HCT116 (cell line): ENCODE measurements around the gene SUPT3H. TPM values are rescaled to one million over a fixed set of nuclear protein-coding genes. Genes with fewer than 3 reads are reported as not detected.

ENCODE experiments used
- ATAC-seq: fragments of 200-7000 bp; cut with Tn5 transposase; 2 replicates; pipeline ENCODE4 v1.9.1; 2020; ENCODE audit warnings: mild to moderate bottlenecking, moderate library complexity
- BruUV-seq: library from RNA; stranded (reverse); fragments of 400-500 nt; replicated peaks from 2 replicates; lab custom pipeline; 2021; lab: Mats Ljungman, UMichigan
- CTCF ChIA-PET: fragments of 300-600 bp; sonication (Branson Sonifier 250); formaldehyde crosslinking; loops from one replicate; lab custom pipeline; 2021; ENCODE audit warnings: antibody characterized with exemption; lab: Charles Lee
- POLR2A ChIA-PET: fragments of 300-600, 350-600 bp; sonication (Branson Sonifier 250); formaldehyde crosslinking; loops from one replicate; lab custom pipeline; 2021; ENCODE audit warnings: antibody characterized with exemption; lab: Charles Lee
- RAD21 ChIA-PET, 2 experiments: fragments of 300-600 bp; sonication (Branson Sonifier 250); formaldehyde crosslinking; loops; one replicate each; lab custom pipeline; 2023; ENCODE audit warnings: low total read pairs in 2 of 2; ENCODE audit not compliant: uncharacterized antibody in 2 of 2, unreplicated experiment in 2 of 2, low non-redundant PET in 1 of 2; lab: Charles Lee
- DNase-seq: peaks from one replicate; pipeline ENCODE4 v3.0.0-alpha.2; 2010; ENCODE audit warnings: low read depth, low spot score
- H2AFZ ChIP-seq: fragments of 200-600 bp; shearing (Covaris generic), sonication (generic); 2 replicates; pipeline ENCODE4 v1.6.1; 2017; ENCODE audit warnings: low read depth, mixed run types, mixed read lengths, antibody characterized with exemption, low read length; ENCODE audit not compliant: poor library complexity, severe bottlenecking
- H3K27ac ChIP-seq: 2 replicates; pipeline ENCODE4 v1.5.1; 2012; ENCODE audit warnings: low read depth, low read length
- H3K27me3 ChIP-seq: fragments of 200-600 bp; sonication (generic); 2 replicates; pipeline ENCODE4 v1.6.1; 2016; ENCODE audit warnings: mixed run types, low read length, mixed read lengths; ENCODE audit not compliant: insufficient read depth
- H3K36me3 ChIP-seq, 2 experiments: fragments of 200-500 bp in 1 of 2; fragments of 200-600 bp in 1 of 2; sonication (Bioruptor generic) in 1 of 2; sonication (generic) in 1 of 2; 2 replicates each; pipeline versions ENCODE4 v1.5.1 to v1.6.1; 2014 to 2016; ENCODE audit warnings: low read length in 2 of 2, inconsistent platforms in 1 of 2, mixed read lengths in 1 of 2, mixed run types in 1 of 2; ENCODE audit not compliant: insufficient read depth in 2 of 2, control insufficient read depth in 1 of 2
- H3K4me1 ChIP-seq, 2 experiments: fragments of 200-600 bp in 1 of 2; sonication (generic) in 1 of 2; 2 replicates each; pipeline versions ENCODE4 v1.5.1 to v1.6.1; 2012 to 2017; ENCODE audit warnings: low read length in 2 of 2, inconsistent platforms in 1 of 2, mild to moderate bottlenecking in 1 of 2, mixed read lengths in 1 of 2, mixed run types in 1 of 2, moderate library complexity in 1 of 2; ENCODE audit not compliant: insufficient read depth in 2 of 2, control insufficient read depth in 1 of 2
- H3K4me2 ChIP-seq: fragments of 200-600 bp; sonication (generic); 2 replicates; pipeline ENCODE4 v1.6.1; 2017; ENCODE audit warnings: mixed run types, low read length, mixed read lengths
- H3K4me3 ChIP-seq, 2 experiments: fragments of 200-600 bp in 1 of 2; sonication (generic) in 1 of 2; replicated peaks in 1 of 2; 2 replicates each; pipeline ENCODE4 v1.5.1; 2011 to 2016; ENCODE audit warnings: low read length in 2 of 2, control low read depth in 1 of 2, low read depth in 1 of 2, mild to moderate bottlenecking in 1 of 2, mixed read lengths in 1 of 2, mixed run types in 1 of 2
- H3K79me2 ChIP-seq: fragments of 200-600 bp; sonication (generic); 2 replicates; pipeline ENCODE4 v1.6.1; 2017; ENCODE audit warnings: mild to moderate bottlenecking, mixed run types, low read length, moderate library complexity, mixed read lengths; ENCODE audit not compliant: insufficient read depth
- H3K9ac ChIP-seq: fragments of 200-600 bp; sonication (generic); 2 replicates; pipeline ENCODE4 v1.6.1; 2016; ENCODE audit warnings: low read length, mixed read lengths
- H3K9me2 ChIP-seq: fragments of 200-600 bp; sonication (generic), shearing (Covaris generic); 2 replicates; pipeline ENCODE4 v1.6.1; 2017; ENCODE audit warnings: mixed run types, mild to moderate bottlenecking, moderate library complexity; ENCODE audit not compliant: insufficient read depth
- H3K9me3 ChIP-seq, 2 experiments: fragments of 200-500 bp in 1 of 2; fragments of 200-600 bp in 1 of 2; sonication (Bioruptor generic) in 1 of 2; sonication (generic) in 1 of 2; 2 replicates each; pipeline ENCODE4 v1.6.1; 2014 to 2017; ENCODE audit warnings: low read length in 2 of 2, mixed read lengths in 2 of 2, inconsistent platforms in 1 of 2, low read depth in 1 of 2, mild to moderate bottlenecking in 1 of 2, mixed run types in 1 of 2, moderate library complexity in 1 of 2; ENCODE audit not compliant: control insufficient read depth in 1 of 2, insufficient read depth in 1 of 2
- H4K20me1 ChIP-seq: fragments of 200-600 bp; sonication (generic), shearing (Covaris generic); 2 replicates; pipeline ENCODE4 v1.6.1; 2017; ENCODE audit warnings: mixed run types, mild to moderate bottlenecking, moderate library complexity; ENCODE audit not compliant: insufficient read depth
- CBX3 ChIP-seq: IDR thresholded peaks from 2 replicates; pipeline ENCODE4 v1.6.1; 2012; ENCODE audit warnings: low read depth
- CEBPB ChIP-seq: IDR thresholded peaks from 2 replicates; pipeline ENCODE4 v1.6.1; 2012; ENCODE audit warnings: low read depth
- EGR1 ChIP-seq: IDR thresholded peaks from 2 replicates; pipeline ENCODE4 v1.6.1; 2012; ENCODE audit warnings: low read depth
- EZH2 ChIP-seq: fragments of 200-600 bp; sonication (generic); IDR thresholded peaks from 2 replicates; pipeline ENCODE4 v1.6.1; 2017; ENCODE audit warnings: antibody characterized with exemption, mixed run types
- EZH2phosphoT487 ChIP-seq: fragments of 200-600 bp; IDR thresholded peaks from 2 replicates; pipeline ENCODE4 v1.6.1; 2018; ENCODE audit warnings: antibody characterized with exemption, borderline replicate concordance
- FOSL1 ChIP-seq: IDR thresholded peaks from 2 replicates; pipeline ENCODE4 v1.6.1; 2012; ENCODE audit warnings: low read depth
- JUND ChIP-seq: IDR thresholded peaks from 2 replicates; pipeline ENCODE4 v1.6.1; 2012
- POLR2A ChIP-seq: IDR thresholded peaks from 2 replicates; pipeline ENCODE4 v1.7.0; 2011; ENCODE audit warnings: borderline replicate concordance; ENCODE audit not compliant: insufficient read depth, insufficient read length; ENCODE audit errors: extremely low read depth
- POLR2AphosphoS5 ChIP-seq: IDR thresholded peaks from 2 replicates; pipeline ENCODE4 v1.6.1; 2011; ENCODE audit warnings: mild to moderate bottlenecking, low read depth, low read length, moderate library complexity
- SIN3A ChIP-seq: IDR thresholded peaks from 2 replicates; pipeline ENCODE4 v1.6.1; 2012; ENCODE audit warnings: low read depth
- SRF ChIP-seq: IDR thresholded peaks from 2 replicates; pipeline ENCODE4 v1.6.1; 2012; ENCODE audit warnings: low read depth
- TCF7L2 ChIP-seq: IDR thresholded peaks from 2 replicates; pipeline ENCODE4 v1.7.0; 2011; ENCODE audit warnings: borderline replicate concordance, inconsistent platforms; ENCODE audit not compliant: insufficient read depth, insufficient read length; ENCODE audit errors: extremely low read depth
- YY1 ChIP-seq: IDR thresholded peaks from 2 replicates; pipeline ENCODE4 v1.6.1; 2011; ENCODE audit warnings: low read length, low read depth, moderate library complexity, mild to moderate bottlenecking; ENCODE audit not compliant: insufficient replicate concordance; ENCODE audit errors: extremely low read depth
- ZBTB33 ChIP-seq: IDR thresholded peaks from 2 replicates; pipeline ENCODE4 v1.6.1; 2011; ENCODE audit warnings: mild to moderate bottlenecking, low read length, moderate library complexity; ENCODE audit not compliant: insufficient replicate concordance; ENCODE audit errors: extremely low read depth
- ZFX ChIP-seq: fragments of 450-650 bp; IDR thresholded peaks from 2 replicates; pipeline ENCODE4 v1.6.1; 2017
- ZNF274 ChIP-seq: fragments of 200-500 bp; sonication (Bioruptor generic); IDR thresholded peaks from 2 replicates; pipeline ENCODE4 v1.6.1; 2014; ENCODE audit warnings: mild to moderate bottlenecking, low read depth, low read length, inconsistent platforms
- intact Hi-C: fragments of 100-400 bp; cut with micrococcal nuclease; formaldehyde crosslinking; loops from 2 replicates; pipeline ENCODE4 v1.10.0; 2022
- total RNA-seq: library from RNA; stranded (reverse); gene quantifications from one replicate; pipeline ENCODE4 v1.2.1, GENCODE V29; 2021; ENCODE audit not compliant: unreplicated experiment
- TF ChIP-seq, protein P1 (sequence below): IDR thresholded peaks from 2 replicates; pipeline ENCODE4 v1.6.1; 2012; ENCODE audit warnings: low read depth
- TF ChIP-seq, protein P2 (sequence below), 3 experiments: fragments of 200-600 bp in 1 of 3; sonication (generic) in 1 of 3; IDR thresholded peaks in 2 of 3; conservative IDR thresholded peaks in 1 of 3; 2 replicates each; pipeline ENCODE4 v1.5.1; 2012 to 2017; ENCODE audit warnings: low read depth in 2 of 3, low read length in 2 of 3, antibody characterized with exemption in 1 of 3, borderline replicate concordance in 1 of 3, control low read depth in 1 of 3, mild to moderate bottlenecking in 1 of 3, mixed read lengths in 1 of 3, mixed run types in 1 of 3, moderate library complexity in 1 of 3; ENCODE audit not compliant: insufficient read depth in 1 of 3
- TF ChIP-seq, protein P3 (sequence below): IDR thresholded peaks from 2 replicates; pipeline ENCODE4 v1.6.1; 2012

The SUPT3H gene
- total RNA-seq, 1 experiment from 2014 or later, result 7.4 TPM

DNA sequence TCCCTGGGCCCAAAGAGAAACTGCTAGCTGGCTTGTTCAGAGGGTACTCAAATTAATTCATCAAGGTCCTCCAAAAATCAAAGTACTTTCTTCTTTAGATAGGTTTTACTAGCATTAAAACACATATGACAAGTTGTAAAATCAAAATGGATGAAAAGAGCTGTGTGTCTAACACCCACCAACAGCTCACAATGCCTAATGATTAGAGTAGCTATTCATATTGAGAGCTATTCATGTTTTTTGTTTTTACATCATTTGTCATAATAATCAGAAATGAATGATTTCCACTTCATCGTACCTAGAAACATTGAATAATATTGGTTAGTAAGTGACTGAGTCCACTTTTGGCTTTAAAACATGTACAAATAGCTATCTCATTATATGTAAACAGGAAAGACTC lies 339.5 kb downstream of the SUPT3H start:
- no peaks in the 10 kb centered on the region for H3K9me2 ChIP-seq
- intact Hi-C loops, result no loop called here
- DNase-seq, result no peak
- H3K36me3 ChIP-seq, result no peaks in the 10 kb centered on the region
- RAD21 ChIA-PET, result no interaction called here
- no peak for ATAC-seq
- CTCF ChIA-PET, result no interaction called here
- H3K27ac ChIP-seq, result no peak overlapping the region
- H4K20me1 ChIP-seq, result no peaks in the 10 kb centered on the region
- TF ChIP-seq ZNF274 (no peak), CEBPB (no peak), ZFX (no peak), POLR2A (no peak), TCF7L2 (no peak), YY1 (no peak), FOSL1 (no peak), EZH2phosphoT487 (no peak), EZH2 (no peak), EGR1 (no peak), CBX3 (no peak), SRF (no peak), JUND (no peak), SIN3A (no peak), POLR2AphosphoS5 (no peak), ZBTB33 (no peak)
- TF ChIP-seq, protein P1, sequence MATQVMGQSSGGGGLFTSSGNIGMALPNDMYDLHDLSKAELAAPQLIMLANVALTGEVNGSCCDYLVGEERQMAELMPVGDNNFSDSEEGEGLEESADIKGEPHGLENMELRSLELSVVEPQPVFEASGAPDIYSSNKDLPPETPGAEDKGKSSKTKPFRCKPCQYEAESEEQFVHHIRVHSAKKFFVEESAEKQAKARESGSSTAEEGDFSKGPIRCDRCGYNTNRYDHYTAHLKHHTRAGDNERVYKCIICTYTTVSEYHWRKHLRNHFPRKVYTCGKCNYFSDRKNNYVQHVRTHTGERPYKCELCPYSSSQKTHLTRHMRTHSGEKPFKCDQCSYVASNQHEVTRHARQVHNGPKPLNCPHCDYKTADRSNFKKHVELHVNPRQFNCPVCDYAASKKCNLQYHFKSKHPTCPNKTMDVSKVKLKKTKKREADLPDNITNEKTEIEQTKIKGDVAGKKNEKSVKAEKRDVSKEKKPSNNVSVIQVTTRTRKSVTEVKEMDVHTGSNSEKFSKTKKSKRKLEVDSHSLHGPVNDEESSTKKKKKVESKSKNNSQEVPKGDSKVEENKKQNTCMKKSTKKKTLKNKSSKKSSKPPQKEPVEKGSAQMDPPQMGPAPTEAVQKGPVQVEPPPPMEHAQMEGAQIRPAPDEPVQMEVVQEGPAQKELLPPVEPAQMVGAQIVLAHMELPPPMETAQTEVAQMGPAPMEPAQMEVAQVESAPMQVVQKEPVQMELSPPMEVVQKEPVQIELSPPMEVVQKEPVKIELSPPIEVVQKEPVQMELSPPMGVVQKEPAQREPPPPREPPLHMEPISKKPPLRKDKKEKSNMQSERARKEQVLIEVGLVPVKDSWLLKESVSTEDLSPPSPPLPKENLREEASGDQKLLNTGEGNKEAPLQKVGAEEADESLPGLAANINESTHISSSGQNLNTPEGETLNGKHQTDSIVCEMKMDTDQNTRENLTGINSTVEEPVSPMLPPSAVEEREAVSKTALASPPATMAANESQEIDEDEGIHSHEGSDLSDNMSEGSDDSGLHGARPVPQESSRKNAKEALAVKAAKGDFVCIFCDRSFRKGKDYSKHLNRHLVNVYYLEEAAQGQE, result no peak
- TF ChIP-seq, protein P2, sequence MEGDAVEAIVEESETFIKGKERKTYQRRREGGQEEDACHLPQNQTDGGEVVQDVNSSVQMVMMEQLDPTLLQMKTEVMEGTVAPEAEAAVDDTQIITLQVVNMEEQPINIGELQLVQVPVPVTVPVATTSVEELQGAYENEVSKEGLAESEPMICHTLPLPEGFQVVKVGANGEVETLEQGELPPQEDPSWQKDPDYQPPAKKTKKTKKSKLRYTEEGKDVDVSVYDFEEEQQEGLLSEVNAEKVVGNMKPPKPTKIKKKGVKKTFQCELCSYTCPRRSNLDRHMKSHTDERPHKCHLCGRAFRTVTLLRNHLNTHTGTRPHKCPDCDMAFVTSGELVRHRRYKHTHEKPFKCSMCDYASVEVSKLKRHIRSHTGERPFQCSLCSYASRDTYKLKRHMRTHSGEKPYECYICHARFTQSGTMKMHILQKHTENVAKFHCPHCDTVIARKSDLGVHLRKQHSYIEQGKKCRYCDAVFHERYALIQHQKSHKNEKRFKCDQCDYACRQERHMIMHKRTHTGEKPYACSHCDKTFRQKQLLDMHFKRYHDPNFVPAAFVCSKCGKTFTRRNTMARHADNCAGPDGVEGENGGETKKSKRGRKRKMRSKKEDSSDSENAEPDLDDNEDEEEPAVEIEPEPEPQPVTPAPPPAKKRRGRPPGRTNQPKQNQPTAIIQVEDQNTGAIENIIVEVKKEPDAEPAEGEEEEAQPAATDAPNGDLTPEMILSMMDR (IDR thresholded peaks at IDR 0.05 in 2 of 3, conservative IDR thresholded peaks at IDR 0.05 in 1 of 3; ENCODE audit: borderline replicate concordance in 1 of 3, insufficient read depth in 1 of 3, low read depth in 2 of 3, low read length in 2 of 3), result no peak
- TF ChIP-seq, protein P3, sequence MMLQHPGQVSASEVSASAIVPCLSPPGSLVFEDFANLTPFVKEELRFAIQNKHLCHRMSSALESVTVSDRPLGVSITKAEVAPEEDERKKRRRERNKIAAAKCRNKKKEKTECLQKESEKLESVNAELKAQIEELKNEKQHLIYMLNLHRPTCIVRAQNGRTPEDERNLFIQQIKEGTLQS, result no peak
- no peak overlapping the region for H2AFZ ChIP-seq
- H3K4me2 ChIP-seq, result no peak overlapping the region
- POLR2A ChIA-PET, result no interaction called here
- H3K27me3 ChIP-seq, result no peaks in the 10 kb centered on the region
- no peak overlapping the region for H3K9ac ChIP-seq
- no TSS peak for BruUV-seq
- H3K4me3 ChIP-seq, result no peak overlapping the region
- no peaks in the 10 kb centered on the region for H3K9me3 ChIP-seq
- H3K4me1 ChIP-seq, result peaks cover 0 to under 1% of the 10 kb centered on the region in 2 experiments; a peak in 1 of 4 replicates
- H3K79me2 ChIP-seq, result no peaks in the 10 kb centered on the region
